Ascending aorta (tissue), 2 donors: ENCODE measurements around the gene NTSR1. TPM values are rescaled to one million over a fixed set of nuclear protein-coding genes. Genes with fewer than 3 reads are reported as not detected.
"Not testable (repeated sequence)": the region's sequence is repeated elsewhere in the genome, so short reads cannot be mapped to it uniquely, and the experiment has no call there.

Experiments
- DNase-seq, 2 donors: peaks; one replicate each; pipeline ENCODE4 v3.0.0-alpha.2; 2019; ENCODE audit warnings: low spot score in 2 of 2
- H3K27ac ChIP-seq, 2 donors: fragments of 200-600 bp; sonication (generic); one replicate each; pipeline ENCODE4 v1.5.1; 2016 to 2017; ENCODE audit warnings: mild to moderate bottlenecking in 1 of 2
- H3K27me3 ChIP-seq: fragments of 200-600 bp; sonication (generic); one replicate; pipeline ENCODE4 v1.5.1; 2017
- H3K36me3 ChIP-seq, 2 donors: fragments of 200-600 bp; sonication (generic); one replicate each; pipeline ENCODE4 v1.5.1; 2016
- H3K4me1 ChIP-seq, 2 donors: fragments of 200-600 bp; sonication (generic); one replicate each; pipeline ENCODE4 v1.5.1; 2016 to 2017; ENCODE audit warnings: mild to moderate bottlenecking in 1 of 2
- H3K4me3 ChIP-seq, 2 donors: fragments of 200-600 bp; sonication (generic); one replicate each; pipeline ENCODE4 v1.5.1; 2016 to 2017; ENCODE audit warnings: mild to moderate bottlenecking in 1 of 2
- H3K9me3 ChIP-seq, 2 donors: fragments of 200-600 bp; sonication (generic); one replicate each; pipeline ENCODE4 v1.5.1; 2016
- intact Hi-C: fragments of 100-400 bp; cut with DNase I; formaldehyde crosslinking; loops from one replicate; pipeline ENCODE4 v1.15.1; 2023
- total RNA-seq: library from RNA; depleted of rRNA; stranded (reverse); fragments of >200 nt; gene quantifications from one replicate; pipeline ENCODE4 v1.1.0, GENCODE V29; 2016
- TF ChIP-seq, protein P1 (sequence below), 3 experiments: fragments of 200-600 bp in 2 of 3; fragments of 450-650 bp in 1 of 3; sonication (generic) in 2 of 3; IDR thresholded peaks; one replicate each; pipeline ENCODE4 v1.5.1; 2016 to 2019; ENCODE audit warnings: antibody characterized with exemption in 3 of 3, mild to moderate bottlenecking in 1 of 3, moderate library complexity in 1 of 3

The NTSR1 gene
- total RNA-seq, 1 donor from 2014 or later: not detected

DNA sequence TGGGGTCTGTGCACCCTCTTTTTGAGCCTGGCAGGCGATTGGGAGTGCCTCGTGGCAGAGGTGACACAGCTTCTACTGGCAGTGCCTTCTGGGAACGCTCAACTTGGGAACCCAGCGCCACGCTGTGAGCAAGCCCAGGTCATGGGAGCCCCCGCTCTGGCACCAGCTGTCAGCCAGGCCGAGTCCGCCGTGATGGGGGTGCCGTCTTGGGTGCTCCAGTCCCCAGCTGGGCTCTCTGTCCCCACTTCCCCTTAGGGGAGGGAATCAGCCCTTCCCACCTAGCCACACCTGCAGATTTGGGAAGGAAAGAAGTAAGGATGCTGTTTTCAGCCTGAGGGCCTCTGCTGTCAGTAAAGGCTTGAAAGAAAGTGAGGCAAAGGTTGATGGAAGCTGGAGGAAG, 31.0 kb upstream of the NTSR1 start:
- intact Hi-C loops: no loop called here
- H3K36me3 ChIP-seq: no peaks in the 10 kb centered on the region
- no peaks in the 10 kb centered on the region for H3K4me1 ChIP-seq
- TF ChIP-seq, protein P1, sequence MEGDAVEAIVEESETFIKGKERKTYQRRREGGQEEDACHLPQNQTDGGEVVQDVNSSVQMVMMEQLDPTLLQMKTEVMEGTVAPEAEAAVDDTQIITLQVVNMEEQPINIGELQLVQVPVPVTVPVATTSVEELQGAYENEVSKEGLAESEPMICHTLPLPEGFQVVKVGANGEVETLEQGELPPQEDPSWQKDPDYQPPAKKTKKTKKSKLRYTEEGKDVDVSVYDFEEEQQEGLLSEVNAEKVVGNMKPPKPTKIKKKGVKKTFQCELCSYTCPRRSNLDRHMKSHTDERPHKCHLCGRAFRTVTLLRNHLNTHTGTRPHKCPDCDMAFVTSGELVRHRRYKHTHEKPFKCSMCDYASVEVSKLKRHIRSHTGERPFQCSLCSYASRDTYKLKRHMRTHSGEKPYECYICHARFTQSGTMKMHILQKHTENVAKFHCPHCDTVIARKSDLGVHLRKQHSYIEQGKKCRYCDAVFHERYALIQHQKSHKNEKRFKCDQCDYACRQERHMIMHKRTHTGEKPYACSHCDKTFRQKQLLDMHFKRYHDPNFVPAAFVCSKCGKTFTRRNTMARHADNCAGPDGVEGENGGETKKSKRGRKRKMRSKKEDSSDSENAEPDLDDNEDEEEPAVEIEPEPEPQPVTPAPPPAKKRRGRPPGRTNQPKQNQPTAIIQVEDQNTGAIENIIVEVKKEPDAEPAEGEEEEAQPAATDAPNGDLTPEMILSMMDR (IDR thresholded peaks at IDR 0.05): no peak
- no peak overlapping the region for H3K27ac ChIP-seq
- H3K4me3 ChIP-seq: no peak overlapping the region
- H3K9me3 ChIP-seq: no peaks in the 10 kb centered on the region
- H3K27me3 ChIP-seq: no peaks in the 10 kb centered on the region
- no peak for DNase-seq

DNA sequence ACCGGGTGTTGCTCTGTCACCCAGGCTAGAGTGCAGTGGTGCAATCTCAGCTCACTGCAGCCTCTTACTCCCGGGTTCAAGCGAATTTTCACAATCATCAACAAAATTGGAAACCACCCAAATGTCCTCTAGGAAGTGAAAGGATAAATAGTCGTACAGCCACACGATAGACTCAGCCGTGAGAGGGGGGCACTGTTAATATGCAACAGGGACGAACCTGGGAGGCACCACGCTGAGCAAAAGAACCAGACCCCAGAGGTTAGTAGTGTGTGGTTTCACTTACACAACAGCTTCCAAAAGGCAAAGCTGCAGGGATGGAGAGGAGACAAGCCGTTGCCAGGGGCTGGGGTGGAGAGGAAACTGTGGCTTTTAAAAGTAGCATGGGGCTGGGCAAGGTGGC, 30.1 kb upstream of the NTSR1 start:
- no peak for DNase-seq
- no peaks in the 10 kb centered on the region for H3K36me3 ChIP-seq
- TF ChIP-seq, protein P1 (IDR thresholded peaks at IDR 0.05): no peak
- H3K4me3 ChIP-seq: no peak overlapping the region
- no peaks in the 10 kb centered on the region for H3K9me3 ChIP-seq
- no peaks in the 10 kb centered on the region for H3K4me1 ChIP-seq
- intact Hi-C loops: no loop called here
- no peaks in the 10 kb centered on the region for H3K27me3 ChIP-seq
- H3K27ac ChIP-seq: no peak overlapping the region

DNA sequence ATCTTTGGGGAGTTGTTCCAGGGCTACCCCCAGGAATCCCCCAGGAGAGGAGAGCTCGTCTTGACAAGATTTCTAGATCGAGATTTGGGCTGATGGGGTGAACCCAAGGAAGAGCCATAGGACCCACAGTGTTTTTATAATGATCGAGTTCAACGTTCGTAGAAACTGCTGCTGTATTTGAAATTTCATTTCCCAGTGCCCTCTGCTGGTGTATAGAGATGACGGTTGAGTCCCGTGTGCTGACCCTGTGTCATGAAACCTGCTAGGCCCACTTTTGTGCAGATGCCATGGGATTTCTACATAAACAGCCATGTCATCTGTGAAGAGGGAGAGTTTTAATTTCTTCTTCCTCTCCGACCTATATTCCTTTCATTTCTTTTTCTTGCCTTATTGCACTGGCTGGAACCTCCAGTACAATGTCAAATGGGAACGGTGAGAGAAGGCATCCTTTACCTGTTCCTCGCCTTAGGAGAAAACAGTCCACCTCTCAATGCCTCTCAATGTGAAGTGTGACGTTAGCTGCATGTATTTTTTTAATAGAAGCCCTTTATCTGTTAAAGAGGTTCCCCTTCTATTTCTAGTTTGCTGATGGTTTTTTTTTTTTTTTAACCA, 28.6 kb upstream of the NTSR1 start:
- TF ChIP-seq, protein P1 (IDR thresholded peaks at IDR 0.05): no peak
- DNase-seq: no peak
- intact Hi-C loops: no loop called here
- H3K27ac ChIP-seq: no peak overlapping the region
- H3K36me3 ChIP-seq: no peaks in the 10 kb centered on the region
- no peaks in the 10 kb centered on the region for H3K9me3 ChIP-seq
- no peak overlapping the region for H3K4me3 ChIP-seq
- H3K27me3 ChIP-seq: peaks cover 6% of the 10 kb centered on the region
- no peaks in the 10 kb centered on the region for H3K4me1 ChIP-seq

DNA sequence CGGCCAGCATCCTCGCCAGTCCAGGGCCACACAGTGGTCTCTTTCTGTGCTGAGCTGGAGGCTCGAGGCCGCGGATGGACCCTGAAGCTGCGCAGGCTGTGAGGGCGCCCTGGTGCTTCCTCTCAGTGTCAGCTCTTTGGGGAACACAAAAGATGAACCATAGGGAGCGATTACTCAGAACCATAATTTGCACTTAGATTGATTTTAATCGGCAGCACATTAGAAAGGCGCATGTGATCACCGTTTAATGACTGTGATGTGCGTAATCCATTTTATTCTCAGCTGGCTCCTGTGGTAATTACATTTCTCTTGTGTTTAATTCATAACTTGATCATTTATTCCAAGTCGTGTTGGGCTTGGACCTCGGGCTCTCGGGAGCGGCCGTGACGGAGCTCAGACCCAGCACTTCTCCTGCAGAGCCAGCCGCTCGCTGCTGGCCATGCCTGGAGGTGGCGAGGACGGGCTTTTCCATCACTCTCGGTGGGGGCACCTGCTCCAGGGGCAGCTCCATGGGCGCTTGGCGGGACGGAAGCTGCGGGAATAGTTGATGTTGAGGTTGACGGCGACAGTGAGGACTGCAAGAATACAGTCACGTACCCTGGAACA, 25.6 kb upstream of the NTSR1 start:
- intact Hi-C loops: no loop called here
- TF ChIP-seq, protein P1 (IDR thresholded peaks at IDR 0.05): no peak
- no peaks in the 10 kb centered on the region for H3K36me3 ChIP-seq
- H3K4me1 ChIP-seq: no peaks in the 10 kb centered on the region
- no peak overlapping the region for H3K27ac ChIP-seq
- peaks cover 8% of the 10 kb centered on the region for H3K27me3 ChIP-seq
- no peak for DNase-seq
- no peak overlapping the region for H3K4me3 ChIP-seq
- no peaks in the 10 kb centered on the region for H3K9me3 ChIP-seq

DNA sequence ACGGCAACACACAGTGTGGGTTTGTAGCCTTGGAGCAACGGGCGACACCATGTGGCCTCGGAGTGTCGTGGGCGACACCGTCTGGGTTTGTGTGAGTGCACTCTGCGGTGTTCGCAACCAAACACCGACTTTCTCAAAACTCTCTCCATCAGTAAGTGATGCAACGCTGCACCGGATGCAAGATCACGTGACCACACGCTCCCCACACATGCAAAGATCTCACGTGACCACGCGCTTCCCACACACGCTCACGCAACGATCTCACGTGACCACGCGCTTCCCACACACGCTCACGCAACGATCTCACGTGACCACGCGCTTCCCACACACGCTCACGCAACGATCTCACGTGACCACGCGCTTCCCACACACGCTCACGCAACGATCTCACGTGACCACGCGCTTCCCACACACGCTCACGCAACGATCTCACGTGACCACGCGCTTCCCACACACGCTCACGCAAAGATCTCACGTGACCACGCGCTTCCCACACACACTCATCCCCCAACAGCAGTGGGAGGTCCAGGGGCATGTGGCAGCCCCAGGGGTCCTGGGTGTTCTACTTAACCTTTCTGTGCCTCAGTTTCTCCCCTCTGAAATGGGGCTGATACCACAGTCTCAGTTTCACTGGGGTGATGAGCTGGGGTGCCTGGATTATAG, 24.8 kb upstream of the NTSR1 start:
- H3K9me3 ChIP-seq, H3K27ac ChIP-seq, DNase-seq, H3K36me3 ChIP-seq, intact Hi-C loops, H3K4me3 ChIP-seq, H3K27me3 ChIP-seq, H3K4me1 ChIP-seq: not testable (repeated sequence)

DNA sequence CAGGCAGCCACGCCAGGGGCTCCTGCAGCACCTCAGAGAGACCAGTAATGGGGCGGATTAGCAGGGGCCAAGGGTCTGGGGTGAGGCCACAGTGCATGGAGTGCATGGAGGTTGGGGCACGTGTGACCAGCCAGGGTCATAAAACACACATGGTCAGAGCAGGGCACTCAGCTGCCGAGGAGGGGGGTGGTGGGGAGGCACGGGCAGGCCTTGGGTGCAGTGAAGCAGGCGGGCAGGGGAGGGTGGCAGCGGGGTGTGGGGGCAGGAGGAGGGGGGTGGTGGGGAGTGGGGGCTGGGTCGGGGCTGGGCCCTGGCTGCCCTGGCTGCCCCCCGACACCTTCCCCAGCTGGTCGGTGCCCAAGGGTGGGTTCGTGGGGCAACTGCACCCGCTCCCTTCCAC, 23.7 kb upstream of the NTSR1 start:
- H3K4me3 ChIP-seq: no peak overlapping the region
- no peak for DNase-seq
- peaks cover 8% of the 10 kb centered on the region for H3K27me3 ChIP-seq
- intact Hi-C loops: no loop called here
- H3K4me1 ChIP-seq: no peaks in the 10 kb centered on the region
- TF ChIP-seq, protein P1 (IDR thresholded peaks at IDR 0.05): no peak
- no peaks in the 10 kb centered on the region for H3K9me3 ChIP-seq
- no peaks in the 10 kb centered on the region for H3K36me3 ChIP-seq
- no peak overlapping the region for H3K27ac ChIP-seq
